HG03442 (cell line): ENCODE measurements around the gene THADA.
"Not testable (repeated sequence)": the region's sequence is repeated elsewhere in the genome, so short reads cannot be mapped to it uniquely, and the experiment has no call there.

ENCODE experiments used
- ATAC-seq: cut with Tn5 transposase; IDR thresholded peaks from one replicate; pipeline ENCODE4 v1.9.1; 2021; ENCODE audit warnings: mild to moderate bottlenecking, moderate library complexity; ENCODE audit not compliant: unreplicated experiment

Gene THADA

GRCh38 chr2:43595603-43596412 lies at the start of gene THADA:
Gene THADA, minus strand, starts transcription at chr2:43596038. Its CDS starts 3,646 bp downstream, at chr2:43592392.
- ATAC-seq: peak; percentile 99

- no peak for ATAC-seq
Observed at GRCh38 chr2:43643680-43644079, 47.8 kb upstream of the THADA start.

GRCh38 chr2:43642363-43642762 lies 46.5 kb upstream of the THADA start:
- ATAC-seq: no peak

GRCh38 chr2:43637030-43637803 lies 41.4 kb upstream of the THADA start, which contains the start of gene PLEKHH2:
Gene PLEKHH2, plus strand, starts transcription at chr2:43637260. Its CDS starts 7,414 bp downstream, at chr2:43644674.
- ATAC-seq: peak; percentile 99

- ATAC-seq: no peak
Observed at GRCh38 chr2:43636621-43637020, 40.8 kb upstream of the THADA start.

GRCh38 chr2:43636153-43636552 lies 40.3 kb upstream of the THADA start:
- ATAC-seq: not testable (repeated sequence)

GRCh38 chr2:43634604-43635306 lies 38.9 kb upstream of the THADA start:
- ATAC-seq: no peak

GRCh38 chr2:43631618-43632317 lies 35.9 kb upstream of the THADA start:
- ATAC-seq: no peak

- ATAC-seq: no peak
Observed at GRCh38 chr2:43622931-43623451, 27.2 kb upstream of the THADA start.

GRCh38 chr2:43619511-43619910 lies 23.7 kb upstream of the THADA start:
- no peak for ATAC-seq

GRCh38 chr2:43616967-43617680 lies 21.3 kb upstream of the THADA start:
- no peak for ATAC-seq

- no peak for ATAC-seq
Observed at GRCh38 chr2:43612944-43613343, 17.1 kb upstream of the THADA start.

GRCh38 chr2:43611987-43612894 lies 16.4 kb upstream of the THADA start:
- ATAC-seq: peak; percentile 61

- ATAC-seq: no peak
Observed at GRCh38 chr2:43610361-43610760, 14.5 kb upstream of the THADA start.

- ATAC-seq: no peak
Observed at GRCh38 chr2:43609290-43609918, 13.6 kb upstream of the THADA start.

GRCh38 chr2:43605851-43606250 lies 10.0 kb upstream of the THADA start:
- no peak for ATAC-seq

GRCh38 chr2:43605079-43605655 lies 9.3 kb upstream of the THADA start:
- no peak for ATAC-seq

- no peak for ATAC-seq
Observed at GRCh38 chr2:43604674-43605073, 8.8 kb upstream of the THADA start.
